Stomach (tissue), 4 donors: Measurements from ENCODE around the gene TIAL1.

Source experiments
- CTCF ChIP-seq, 7 experiments: fragments of 450-650 bp in 4 of 7; fragments of 200-600 bp in 3 of 7; sonication (generic) in 3 of 7; IDR thresholded peaks; one replicate each; pipeline ENCODE4 v1.5.1; 2016 to 2019; ENCODE audit warnings: antibody characterized with exemption in 7 of 7, control low read depth in 2 of 7, mild to moderate bottlenecking in 1 of 7
- EP300 ChIP-seq: sonication (generic); formaldehyde crosslinking; IDR thresholded peaks from one replicate; pipeline ENCODE4 v1.6.1; 2017; ENCODE audit warnings: antibody characterized with exemption
- POLR2A ChIP-seq, 4 donors: fragments of 450-650 bp; IDR thresholded peaks; one replicate each; pipeline ENCODE4 v1.6.1; 2016; ENCODE audit warnings: antibody characterized with exemption in 4 of 4, control low read depth in 2 of 4, mild to moderate bottlenecking in 1 of 4, moderate library complexity in 1 of 4
- POLR2AphosphoS5 ChIP-seq, 3 donors: sonication (generic); formaldehyde crosslinking; IDR thresholded peaks; one replicate each; pipeline ENCODE4 v1.6.1; 2016; ENCODE audit warnings: antibody characterized with exemption in 3 of 3

GRCh38 chr10:119533473-119533872 lies 63.3 kb downstream of the TIAL1 start:
- TF ChIP-seq CTCF (IDR thresholded peaks at IDR 0.05) = no peak
- no peak for TF ChIP-seq POLR2AphosphoS5 (IDR thresholded peaks at IDR 0.05)
- TF ChIP-seq POLR2A (IDR thresholded peaks at IDR 0.05) = no peak
- TF ChIP-seq EP300 = no peak
